K562 (cell line): Measurements from ENCODE around the gene S100A3. TPM values are rescaled to one million over a fixed set of nuclear protein-coding genes. Genes with fewer than 3 reads are reported as not detected.

Source experiments
- CBX5 ChIP-seq: IDR thresholded peaks from 2 replicates; pipeline ENCODE4 v1.6.1; 2014; ENCODE audit warnings: low read depth, borderline replicate concordance
- CHD4 ChIP-seq: fragments of 200-600 bp; sonication (generic); IDR thresholded peaks from 3 replicates; pipeline ENCODE4 v1.6.1; 2012; ENCODE audit warnings: low read depth, mild to moderate bottlenecking, mixed read lengths, low read length, inconsistent platforms; ENCODE audit not compliant: insufficient read depth, insufficient replicate concordance, poor library complexity, severe bottlenecking
- CTBP1 ChIP-seq: fragments of 450-650 bp; IDR thresholded peaks from 2 replicates; pipeline ENCODE4 v1.6.1; 2016; ENCODE audit warnings: borderline replicate concordance
- GATAD2A ChIP-seq: fragments of 450-650 bp; IDR thresholded peaks from 2 replicates; pipeline ENCODE4 v1.6.1; 2017
- PHB2 ChIP-seq: fragments of 450-650 bp; IDR thresholded peaks from 2 replicates; pipeline ENCODE4 v1.6.1; 2017; ENCODE audit warnings: low read depth
- SAFB2 ChIP-seq: fragments of 200-400 bp; formaldehyde crosslinking; IDR thresholded peaks from 2 replicates; pipeline ENCODE4 v1.6.1; 2018; ENCODE audit warnings: borderline replicate concordance, low read length, low read depth, moderate library complexity; ENCODE audit not compliant: severe bottlenecking
- SMARCE1 ChIP-seq: fragments of 450-650 bp; IDR thresholded peaks from 2 replicates; pipeline ENCODE4 v1.7.1; 2016; ENCODE audit warnings: mild to moderate bottlenecking
- SP1 ChIP-seq: sonication (generic); formaldehyde crosslinking; IDR thresholded peaks from 2 replicates; pipeline ENCODE4 v1.8.1; 2022; ENCODE audit warnings: mild to moderate bottlenecking, missing genetic modification reagents
- STAT5A ChIP-seq: IDR thresholded peaks from 2 replicates; pipeline ENCODE4 v1.6.1; 2012; ENCODE audit warnings: low read length, inconsistent platforms, borderline replicate concordance
- TAF1 ChIP-seq: IDR thresholded peaks from 2 replicates; pipeline ENCODE4 v1.6.1; 2011; ENCODE audit warnings: mild to moderate bottlenecking, low read length, moderate library complexity; ENCODE audit not compliant: insufficient read depth, control insufficient read depth, severe bottlenecking; ENCODE audit errors: extremely low read depth
- TAF9B ChIP-seq: fragments of 450-650 bp; IDR thresholded peaks from 2 replicates; pipeline ENCODE4 v1.6.1; 2018; ENCODE audit warnings: mild to moderate bottlenecking; ENCODE audit not compliant: partially characterized antibody
- TCF7 ChIP-seq: sonication (generic); IDR thresholded peaks from 2 replicates; pipeline ENCODE4 v1.6.1; 2016; ENCODE audit warnings: antibody characterized with exemption, borderline replicate concordance
- ZC3H11A ChIP-seq: IDR thresholded peaks from 2 replicates; pipeline ENCODE4 v1.6.1; 2012; ENCODE audit warnings: low read depth, low read length, improper control_type of control experiment
- ZNF253 ChIP-seq: fragments of 250-450 bp; sonication (Bioruptor Pico); conservative IDR thresholded peaks from 2 replicates; pipeline ENCODE4 v1.6.1; 2021; ENCODE audit warnings: mild to moderate bottlenecking
- ZZZ3 ChIP-seq: fragments of 450-650 bp; IDR thresholded peaks from 2 replicates; pipeline ENCODE4 v1.6.1; 2016; ENCODE audit warnings: antibody characterized with exemption, mild to moderate bottlenecking, moderate library complexity
- polyA plus RNA-seq, 8 experiments: library from polyadenylated mRNA; depleted of rRNA in 4 of 8; stranded (reverse) in 5 of 8; unstranded in 3 of 8; fragments of >200 nt; fragmentation: Nextera tagmentation in 2 of 8; fragmentation: Illumina TruSeq in 1 of 8; extraction: Ambion mirVana in 2 of 8; extraction: Trizol in 1 of 8; gene quantifications; 2 replicates each; pipeline versions ENCODE4 v1.2.1 to v1.2.3, GENCODE V29; 2011 to 2014; ENCODE audit warnings: inconsistent platforms in 1 of 8, missing spikeins in 1 of 8
- total RNA-seq, 7 experiments: library from RNA; depleted of rRNA in 6 of 7; stranded (reverse); fragments of >200 nt in 6 of 7; fragmentation: Illumina TruSeq in 2 of 7; extraction: Trizol in 2 of 7; gene quantifications; 2 replicates each; pipeline versions ENCODE4 v1.2.1 to v1.2.3, GENCODE V29; 2011 to 2021; ENCODE audit warnings: low replicate concordance in 1 of 7
- TF ChIP-seq, protein P1 (sequence below), 3 experiments: fragments of 200-800 bp in 1 of 3; sonication (Bioruptor generic) in 1 of 3; sonication (generic) in 1 of 3; formaldehyde crosslinking in 1 of 3; IDR thresholded peaks; 2 replicates each; pipeline versions ENCODE4 v1.6.1 to v1.8.0; 2016 to 2022; ENCODE audit warnings: mild to moderate bottlenecking in 2 of 3, missing compliant biosample characterization in 2 of 3, missing genetic modification characterization in 2 of 3, missing genetic modification reagents in 1 of 3
- TF ChIP-seq, protein P2 (sequence below): sonication (generic); formaldehyde crosslinking; IDR thresholded peaks from 2 replicates; pipeline ENCODE4 v1.8.0; 2022; ENCODE audit warnings: missing genetic modification reagents, mild to moderate bottlenecking, borderline replicate concordance
- TF ChIP-seq, protein P3 (sequence below): fragments of 450-650 bp; IDR thresholded peaks from 2 replicates; pipeline ENCODE4 v1.6.1; 2016; ENCODE audit warnings: antibody characterized with exemption
- TF ChIP-seq, protein P4 (sequence below): sonication (generic); formaldehyde crosslinking; IDR thresholded peaks from 2 replicates; pipeline ENCODE4 v1.8.1; 2022; ENCODE audit warnings: missing genetic modification reagents

Gene S100A3
- total and polyA plus RNA-seq, 9 of the 15 experiments (the other 6 are each of a cell fraction or from before 2014, with no cell fraction given) = 0.08 to 1.7 (median 0.18) TPM; not detected in 4

DNA sequence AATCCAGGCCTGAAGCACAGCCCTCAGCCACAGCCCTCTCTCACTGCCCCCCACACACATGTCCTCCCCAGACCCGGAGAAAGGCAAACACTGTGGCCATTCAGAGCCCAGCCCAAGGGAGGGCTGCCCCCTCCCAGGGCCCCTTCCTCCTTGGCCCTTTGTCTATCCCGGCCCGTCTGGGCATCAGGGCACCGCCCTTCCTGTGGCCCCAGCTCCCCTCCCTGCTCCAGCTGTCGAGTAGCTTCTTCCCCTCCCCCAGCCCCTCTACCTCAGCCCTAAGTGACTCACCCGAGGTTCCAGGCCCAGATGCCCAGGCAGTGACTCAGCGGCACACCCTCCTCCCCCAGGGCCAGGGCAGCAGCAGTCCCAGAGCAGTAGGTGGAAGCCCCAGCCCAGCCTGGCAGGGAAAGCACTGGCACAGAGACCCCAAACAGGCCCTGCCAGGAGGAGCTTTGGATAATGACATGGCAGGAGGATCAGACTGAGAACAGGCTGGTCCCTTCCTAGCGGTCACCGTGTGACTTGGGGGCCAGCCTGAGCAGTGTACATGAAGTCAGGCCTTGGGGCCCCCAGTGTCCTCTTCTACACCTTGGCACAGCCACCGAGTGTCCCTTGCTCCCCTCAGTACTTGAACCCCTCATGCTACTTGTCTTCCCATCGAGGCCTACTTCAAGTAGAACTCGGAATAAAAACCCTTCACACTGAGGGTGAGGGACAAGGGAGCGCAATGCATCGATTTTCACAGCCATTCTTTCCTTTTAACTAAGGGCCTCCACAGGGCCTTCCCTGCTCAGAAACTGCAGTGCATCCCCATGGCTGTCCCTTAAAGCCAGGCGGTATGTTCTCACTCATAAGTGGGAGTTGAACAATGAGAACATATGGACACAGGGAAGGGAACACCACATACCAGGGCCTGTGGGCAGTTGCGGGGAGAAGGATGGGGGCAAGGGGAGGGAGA is 17.6 kb upstream of the S100A3 start (continued):
- TF ChIP-seq TCF7 (no peak; the same call in 1 of the 2 replicates), CTBP1 (peak; percentile 94), SAFB2 (no peak), ZNF253 (CRISPR knock-in tag) (no peak), PHB2 (no peak), ZC3H11A (no peak), SP1 (CRISPR knock-in tag) (peak; percentile 37; the same call in 1 of the 2 replicates), ZZZ3 (no peak), STAT5A (peak; percentile 22; the same call in 1 of the 2 replicates), TAF9B (peak; percentile 97), GATAD2A (peak; percentile 99), CBX5 (no peak), CHD4 (no peak), SMARCE1 (peak; percentile 99), TAF1 (peak; percentile 59)
- TF ChIP-seq, protein P1, sequence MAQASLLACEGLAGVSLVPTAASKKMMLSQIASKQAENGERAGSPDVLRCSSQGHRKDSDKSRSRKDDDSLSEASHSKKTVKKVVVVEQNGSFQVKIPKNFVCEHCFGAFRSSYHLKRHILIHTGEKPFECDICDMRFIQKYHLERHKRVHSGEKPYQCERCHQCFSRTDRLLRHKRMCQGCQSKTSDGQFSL (CRISPR knock-in tag; IDR thresholded peaks at IDR 0.05) = no peak
- TF ChIP-seq, protein P1 (tag; IDR thresholded peaks at IDR 0.05) = no peak
- TF ChIP-seq, protein P2, sequence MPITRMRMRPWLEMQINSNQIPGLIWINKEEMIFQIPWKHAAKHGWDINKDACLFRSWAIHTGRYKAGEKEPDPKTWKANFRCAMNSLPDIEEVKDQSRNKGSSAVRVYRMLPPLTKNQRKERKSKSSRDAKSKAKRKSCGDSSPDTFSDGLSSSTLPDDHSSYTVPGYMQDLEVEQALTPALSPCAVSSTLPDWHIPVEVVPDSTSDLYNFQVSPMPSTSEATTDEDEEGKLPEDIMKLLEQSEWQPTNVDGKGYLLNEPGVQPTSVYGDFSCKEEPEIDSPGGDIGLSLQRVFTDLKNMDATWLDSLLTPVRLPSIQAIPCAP = no peak
- TF ChIP-seq, protein P3, sequence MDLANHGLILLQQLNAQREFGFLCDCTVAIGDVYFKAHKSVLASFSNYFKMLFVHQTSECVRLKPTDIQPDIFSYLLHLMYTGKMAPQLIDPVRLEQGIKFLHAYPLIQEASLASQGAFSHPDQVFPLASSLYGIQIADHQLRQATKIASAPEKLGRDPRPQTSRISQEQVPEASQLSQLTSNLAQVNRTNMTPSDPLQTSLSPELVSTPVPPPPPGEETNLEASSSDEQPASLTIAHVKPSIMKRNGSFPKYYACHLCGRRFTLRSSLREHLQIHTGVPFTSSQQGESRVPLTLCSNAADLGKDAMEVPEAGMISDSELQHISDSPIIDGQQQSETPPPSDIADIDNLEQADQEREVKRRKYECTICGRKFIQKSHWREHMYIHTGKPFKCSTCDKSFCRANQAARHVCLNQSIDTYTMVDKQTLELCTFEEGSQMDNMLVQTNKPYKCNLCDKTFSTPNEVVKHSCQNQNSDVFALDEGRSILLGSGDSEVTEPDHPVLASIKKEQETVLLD = peak; percentile 93
- TF ChIP-seq, protein P4, sequence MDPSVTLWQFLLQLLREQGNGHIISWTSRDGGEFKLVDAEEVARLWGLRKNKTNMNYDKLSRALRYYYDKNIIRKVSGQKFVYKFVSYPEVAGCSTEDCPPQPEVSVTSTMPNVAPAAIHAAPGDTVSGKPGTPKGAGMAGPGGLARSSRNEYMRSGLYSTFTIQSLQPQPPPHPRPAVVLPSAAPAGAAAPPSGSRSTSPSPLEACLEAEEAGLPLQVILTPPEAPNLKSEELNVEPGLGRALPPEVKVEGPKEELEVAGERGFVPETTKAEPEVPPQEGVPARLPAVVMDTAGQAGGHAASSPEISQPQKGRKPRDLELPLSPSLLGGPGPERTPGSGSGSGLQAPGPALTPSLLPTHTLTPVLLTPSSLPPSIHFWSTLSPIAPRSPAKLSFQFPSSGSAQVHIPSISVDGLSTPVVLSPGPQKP (CRISPR knock-in tag) = no peak
